ENCODE measurements around the gene ZDHHC14. TPM values are rescaled to one million over a fixed set of nuclear protein-coding genes. Genes with fewer than 3 reads are reported as not detected.
"Not testable (repeated sequence)": the region's sequence is repeated elsewhere in the genome, so short reads cannot be mapped to it uniquely, and the experiment has no call there.

The ZDHHC14 gene
- total and polyA plus RNA-seq, 2 experiments from 2014 or later = 3.0 to 7.4 TPM

DNA sequence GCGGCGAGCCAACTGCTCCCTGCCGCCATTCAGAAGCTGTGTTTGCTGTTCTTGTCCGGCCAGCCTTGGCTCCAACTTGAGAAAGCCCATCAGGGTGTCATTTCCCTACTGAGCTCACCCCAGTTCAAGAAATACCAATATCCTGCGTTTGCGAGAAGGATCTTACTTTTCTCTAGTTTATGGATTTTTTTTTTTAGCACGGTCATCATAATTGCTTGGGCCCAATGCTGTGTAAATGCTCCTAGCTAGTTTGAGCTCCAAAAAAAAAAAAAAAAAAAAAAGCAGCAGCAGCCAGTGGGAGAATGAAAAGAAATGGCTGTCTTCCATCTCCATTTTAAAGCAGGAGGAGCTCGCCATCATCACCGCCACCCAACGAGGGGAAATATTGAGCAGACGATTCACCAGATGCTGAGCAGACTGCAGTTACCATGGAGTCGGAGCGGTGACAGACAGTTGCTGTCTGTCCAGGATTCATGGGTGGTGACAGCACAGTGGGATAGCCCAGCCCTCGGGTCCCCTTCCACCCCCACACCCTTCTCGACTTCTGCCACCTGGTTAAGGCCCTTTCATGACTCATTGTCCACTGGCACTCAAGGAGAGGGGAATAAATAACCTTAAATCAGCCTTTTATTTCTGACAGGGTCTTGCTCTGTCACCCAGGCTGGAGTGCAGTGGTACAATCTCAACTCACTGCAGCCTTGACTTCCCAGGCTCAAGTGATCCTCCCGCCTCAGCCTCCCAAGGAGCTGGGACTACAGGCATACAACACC lies 309.6 kb downstream of the ZDHHC14 start:
- no peak for ATAC-seq
- Mint-ChIP-seq H3K9me3 (no peaks in the 10 kb centered on the region), H3K27ac (no peak overlapping the region), H3K27me3 (ENCODE audit: insufficient read depth, low read depth, poor library complexity) (peaks cover 7% of the 10 kb centered on the region), H3K36me3 (ENCODE audit: low read depth) (no peaks in the 10 kb centered on the region), H3K4me1 (no peaks in the 10 kb centered on the region; the same call in 2 of the 3 replicates), H3K4me3 (no peak overlapping the region)
- no peak for DNase-seq (ENCODE audit: low spot score)
- TF ChIP-seq, protein P1, sequence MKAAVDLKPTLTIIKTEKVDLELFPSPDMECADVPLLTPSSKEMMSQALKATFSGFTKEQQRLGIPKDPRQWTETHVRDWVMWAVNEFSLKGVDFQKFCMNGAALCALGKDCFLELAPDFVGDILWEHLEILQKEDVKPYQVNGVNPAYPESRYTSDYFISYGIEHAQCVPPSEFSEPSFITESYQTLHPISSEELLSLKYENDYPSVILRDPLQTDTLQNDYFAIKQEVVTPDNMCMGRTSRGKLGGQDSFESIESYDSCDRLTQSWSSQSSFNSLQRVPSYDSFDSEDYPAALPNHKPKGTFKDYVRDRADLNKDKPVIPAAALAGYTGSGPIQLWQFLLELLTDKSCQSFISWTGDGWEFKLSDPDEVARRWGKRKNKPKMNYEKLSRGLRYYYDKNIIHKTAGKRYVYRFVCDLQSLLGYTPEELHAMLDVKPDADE (IDR thresholded peaks at IDR 0.05) = no peak
- TF ChIP-seq EZH2phosphoT487 (IDR thresholded peaks at IDR 0.05; ENCODE audit: unreplicated experiment) = no peak
- TF ChIP-seq ZNF331 (CRISPR knock-in tag; IDR thresholded peaks at IDR 0.05; ENCODE audit: low read depth) = no peak
- H4K20me1 ChIP-seq (replicated peaks; ENCODE audit: insufficient read depth) = no peaks in the 10 kb centered on the region
- no peak overlapping the region for H2AFZ ChIP-seq
- peaks cover 5% of the 10 kb centered on the region for H3K9me2 ChIP-seq (ENCODE audit: insufficient read depth)
- no peaks in the 10 kb centered on the region for H3K36me3 ChIP-seq (ENCODE audit: insufficient read depth)
- H3K4me2 ChIP-seq = no peak overlapping the region
- H3K79me2 ChIP-seq (replicated peaks; ENCODE audit: insufficient read depth) = no peaks in the 10 kb centered on the region
- H3K27me3 ChIP-seq (ENCODE audit: insufficient read depth) = no peaks in the 10 kb centered on the region
- H3K27ac ChIP-seq (ENCODE audit: low read depth) = no peak overlapping the region
- no peaks in the 10 kb centered on the region for H3K4me1 ChIP-seq (ENCODE audit: insufficient read depth)
- no peaks in the 10 kb centered on the region for H3F3A ChIP-seq (replicated peaks; ENCODE audit: low read depth)
- H3K4me3 ChIP-seq = no peak overlapping the region

DNA sequence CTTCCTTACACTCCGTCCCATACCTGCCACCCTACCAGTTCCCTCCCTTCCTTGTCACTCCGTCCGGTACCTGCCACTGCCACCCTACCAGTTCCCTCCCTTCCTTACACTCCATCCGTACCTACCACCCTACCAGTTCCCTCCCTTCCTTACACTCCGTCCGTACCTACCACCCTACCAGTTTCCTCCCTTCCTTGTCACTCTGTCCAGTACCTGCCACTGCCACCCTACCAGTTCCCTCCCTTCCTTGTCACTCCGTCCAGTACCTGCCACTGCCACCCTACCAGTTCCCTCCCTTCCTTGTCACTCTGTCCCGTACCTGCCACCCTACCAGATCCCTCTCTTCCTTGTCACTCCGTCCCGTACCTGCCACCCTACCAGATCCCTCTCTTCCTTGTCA lies 310.6 kb downstream of the ZDHHC14 start:
- H3K4me2 ChIP-seq; H3K27me3 Mint-ChIP-seq (ENCODE audit: insufficient read depth, low read depth, poor library complexity); H3K27ac ChIP-seq (ENCODE audit: low read depth); H4K20me1 ChIP-seq (replicated peaks; ENCODE audit: insufficient read depth); H3K36me3 Mint-ChIP-seq (ENCODE audit: low read depth); H2AFZ ChIP-seq; H3K79me2 ChIP-seq (replicated peaks; ENCODE audit: insufficient read depth); H3K4me3 ChIP-seq; H3K27me3 ChIP-seq (ENCODE audit: insufficient read depth); H3K4me1 ChIP-seq (ENCODE audit: insufficient read depth); H3K27ac Mint-ChIP-seq; H3K36me3 ChIP-seq (ENCODE audit: insufficient read depth); H3K4me3 Mint-ChIP-seq; H3K4me1 Mint-ChIP-seq; H3K9me2 ChIP-seq (ENCODE audit: insufficient read depth); H3K9me3 Mint-ChIP-seq; ATAC-seq; DNase-seq (ENCODE audit: low spot score); H3F3A ChIP-seq (replicated peaks; ENCODE audit: low read depth): not testable (repeated sequence)

DNA sequence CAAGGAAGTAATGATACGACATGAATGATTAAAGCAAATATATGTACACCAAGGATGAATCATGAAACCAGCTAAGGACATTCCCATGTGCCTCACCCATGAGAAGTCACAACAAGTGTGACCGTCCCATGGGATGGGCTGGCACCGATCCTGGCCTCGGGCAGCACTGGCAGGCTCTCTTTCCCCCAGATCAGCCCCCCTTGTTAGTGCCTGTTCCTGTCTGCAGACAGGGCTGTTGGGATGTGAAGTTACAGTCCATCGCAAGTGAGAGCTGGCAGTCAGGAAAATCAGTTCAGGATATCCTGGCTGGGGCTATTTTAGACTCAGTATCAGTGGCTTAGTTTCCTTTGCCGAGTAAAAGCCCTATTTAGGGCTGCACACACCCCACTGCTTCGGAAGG lies 312.9 kb downstream of the ZDHHC14 start:
- H4K20me1 ChIP-seq (replicated peaks; ENCODE audit: insufficient read depth) = no peaks in the 10 kb centered on the region
- H3K79me2 ChIP-seq (replicated peaks; ENCODE audit: insufficient read depth) = no peaks in the 10 kb centered on the region
- no peaks in the 10 kb centered on the region for H3F3A ChIP-seq (replicated peaks; ENCODE audit: low read depth)
- no peak overlapping the region for H2AFZ ChIP-seq
- H3K9me2 ChIP-seq (ENCODE audit: insufficient read depth) = peaks cover 6% of the 10 kb centered on the region; the same call in 1 of the 2 replicates
- Mint-ChIP-seq H3K27ac (no peak overlapping the region), H3K36me3 (ENCODE audit: low read depth) (no peaks in the 10 kb centered on the region; the same call in 2 of the 3 replicates), H3K27me3 (ENCODE audit: insufficient read depth, low read depth, poor library complexity) (peaks cover 6% of the 10 kb centered on the region), H3K4me3 (no peak overlapping the region), H3K4me1 (no peaks in the 10 kb centered on the region; the same call in 2 of the 3 replicates), H3K9me3 (peaks cover 4% of the 10 kb centered on the region; the same call in 2 of the 3 replicates)
- H3K4me3 ChIP-seq = no peak overlapping the region
- no peak overlapping the region for H3K4me2 ChIP-seq
- ATAC-seq (no peak), DNase-seq (ENCODE audit: low spot score) (no peak)
- H3K4me1 ChIP-seq (ENCODE audit: insufficient read depth) = no peaks in the 10 kb centered on the region
- H3K36me3 ChIP-seq (ENCODE audit: insufficient read depth) = no peaks in the 10 kb centered on the region
- H3K27me3 ChIP-seq (ENCODE audit: insufficient read depth) = no peaks in the 10 kb centered on the region
- H3K27ac ChIP-seq (ENCODE audit: low read depth) = no peak overlapping the region
- TF ChIP-seq, protein P2, sequence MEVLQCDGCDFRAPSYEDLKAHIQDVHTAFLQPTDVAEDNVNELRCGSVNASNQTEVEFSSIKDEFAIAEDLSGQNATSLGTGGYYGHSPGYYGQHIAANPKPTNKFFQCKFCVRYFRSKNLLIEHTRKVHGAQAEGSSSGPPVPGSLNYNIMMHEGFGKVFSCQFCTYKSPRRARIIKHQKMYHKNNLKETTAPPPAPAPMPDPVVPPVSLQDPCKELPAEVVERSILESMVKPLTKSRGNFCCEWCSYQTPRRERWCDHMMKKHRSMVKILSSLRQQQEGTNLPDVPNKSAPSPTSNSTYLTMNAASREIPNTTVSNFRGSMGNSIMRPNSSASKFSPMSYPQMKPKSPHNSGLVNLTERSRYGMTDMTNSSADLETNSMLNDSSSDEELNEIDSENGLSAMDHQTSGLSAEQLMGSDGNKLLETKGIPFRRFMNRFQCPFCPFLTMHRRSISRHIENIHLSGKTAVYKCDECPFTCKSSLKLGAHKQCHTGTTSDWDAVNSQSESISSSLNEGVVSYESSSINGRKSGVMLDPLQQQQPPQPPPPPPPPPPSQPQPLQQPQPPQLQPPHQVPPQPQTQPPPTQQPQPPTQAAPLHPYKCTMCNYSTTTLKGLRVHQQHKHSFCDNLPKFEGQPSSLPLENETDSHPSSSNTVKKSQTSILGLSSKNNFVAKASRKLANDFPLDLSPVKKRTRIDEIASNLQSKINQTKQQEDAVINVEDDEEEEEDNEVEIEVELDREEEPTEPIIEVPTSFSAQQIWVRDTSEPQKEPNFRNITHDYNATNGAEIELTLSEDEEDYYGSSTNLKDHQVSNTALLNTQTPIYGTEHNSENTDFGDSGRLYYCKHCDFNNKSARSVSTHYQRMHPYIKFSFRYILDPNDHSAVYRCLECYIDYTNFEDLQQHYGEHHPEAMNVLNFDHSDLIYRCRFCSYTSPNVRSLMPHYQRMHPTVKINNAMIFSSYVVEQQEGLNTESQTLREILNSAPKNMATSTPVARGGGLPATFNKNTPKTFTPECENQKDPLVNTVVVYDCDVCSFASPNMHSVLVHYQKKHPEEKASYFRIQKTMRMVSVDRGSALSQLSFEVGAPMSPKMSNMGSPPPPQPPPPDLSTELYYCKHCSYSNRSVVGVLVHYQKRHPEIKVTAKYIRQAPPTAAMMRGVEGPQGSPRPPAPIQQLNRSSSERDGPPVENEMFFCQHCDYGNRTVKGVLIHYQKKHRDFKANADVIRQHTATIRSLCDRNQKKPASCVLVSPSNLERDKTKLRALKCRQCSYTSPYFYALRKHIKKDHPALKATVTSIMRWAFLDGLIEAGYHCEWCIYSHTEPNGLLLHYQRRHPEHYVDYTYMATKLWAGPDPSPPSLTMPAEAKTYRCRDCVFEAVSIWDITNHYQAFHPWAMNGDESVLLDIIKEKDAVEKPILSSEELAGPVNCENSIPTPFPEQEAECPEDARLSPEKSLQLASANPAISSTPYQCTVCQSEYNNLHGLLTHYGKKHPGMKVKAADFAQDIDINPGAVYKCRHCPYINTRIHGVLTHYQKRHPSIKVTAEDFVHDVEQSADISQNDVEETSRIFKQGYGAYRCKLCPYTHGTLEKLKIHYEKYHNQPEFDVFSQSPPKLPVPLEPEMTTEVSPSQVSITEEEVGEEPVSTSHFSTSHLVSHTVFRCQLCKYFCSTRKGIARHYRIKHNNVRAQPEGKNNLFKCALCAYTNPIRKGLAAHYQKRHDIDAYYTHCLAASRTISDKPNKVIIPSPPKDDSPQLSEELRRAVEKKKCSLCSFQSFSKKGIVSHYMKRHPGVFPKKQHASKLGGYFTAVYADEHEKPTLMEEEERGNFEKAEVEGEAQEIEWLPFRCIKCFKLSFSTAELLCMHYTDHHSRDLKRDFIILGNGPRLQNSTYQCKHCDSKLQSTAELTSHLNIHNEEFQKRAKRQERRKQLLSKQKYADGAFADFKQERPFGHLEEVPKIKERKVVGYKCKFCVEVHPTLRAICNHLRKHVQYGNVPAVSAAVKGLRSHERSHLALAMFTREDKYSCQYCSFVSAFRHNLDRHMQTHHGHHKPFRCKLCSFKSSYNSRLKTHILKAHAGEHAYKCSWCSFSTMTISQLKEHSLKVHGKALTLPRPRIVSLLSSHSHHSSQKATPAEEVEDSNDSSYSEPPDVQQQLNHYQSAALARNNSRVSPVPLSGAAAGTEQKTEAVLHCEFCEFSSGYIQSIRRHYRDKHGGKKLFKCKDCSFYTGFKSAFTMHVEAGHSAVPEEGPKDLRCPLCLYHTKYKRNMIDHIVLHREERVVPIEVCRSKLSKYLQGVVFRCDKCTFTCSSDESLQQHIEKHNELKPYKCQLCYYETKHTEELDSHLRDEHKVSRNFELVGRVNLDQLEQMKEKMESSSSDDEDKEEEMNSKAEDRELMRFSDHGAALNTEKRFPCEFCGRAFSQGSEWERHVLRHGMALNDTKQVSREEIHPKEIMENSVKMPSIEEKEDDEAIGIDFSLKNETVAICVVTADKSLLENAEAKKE (CRISPR knock-in tag; IDR thresholded peaks at IDR 0.05) = no peak
- no peak for TF ChIP-seq JUNB (IDR thresholded peaks at IDR 0.05; ENCODE audit: unreplicated experiment)
- TF ChIP-seq EZH2 (IDR thresholded peaks at IDR 0.05; ENCODE audit: low read depth, unreplicated experiment) = no peak
- TF ChIP-seq EZH2phosphoT487 (IDR thresholded peaks at IDR 0.05; ENCODE audit: unreplicated experiment) = no peak
- TF ChIP-seq, protein P1 (IDR thresholded peaks at IDR 0.05) = no peak
- no peak for TF ChIP-seq ZNF331 (CRISPR knock-in tag; IDR thresholded peaks at IDR 0.05; ENCODE audit: low read depth)
- TF ChIP-seq ZNF114 (CRISPR knock-in tag; IDR thresholded peaks at IDR 0.05) = no peak
